Inflammatory macrophage treated with lipopolysaccharide for 4 hours (primary cell): ENCODE measurements around the gene TNPO2.

Source experiments
- DNase-seq: peaks from one replicate; pipeline ENCODE4 v3.0.0-alpha.2; 2020

TNPO2 gene

DNA sequence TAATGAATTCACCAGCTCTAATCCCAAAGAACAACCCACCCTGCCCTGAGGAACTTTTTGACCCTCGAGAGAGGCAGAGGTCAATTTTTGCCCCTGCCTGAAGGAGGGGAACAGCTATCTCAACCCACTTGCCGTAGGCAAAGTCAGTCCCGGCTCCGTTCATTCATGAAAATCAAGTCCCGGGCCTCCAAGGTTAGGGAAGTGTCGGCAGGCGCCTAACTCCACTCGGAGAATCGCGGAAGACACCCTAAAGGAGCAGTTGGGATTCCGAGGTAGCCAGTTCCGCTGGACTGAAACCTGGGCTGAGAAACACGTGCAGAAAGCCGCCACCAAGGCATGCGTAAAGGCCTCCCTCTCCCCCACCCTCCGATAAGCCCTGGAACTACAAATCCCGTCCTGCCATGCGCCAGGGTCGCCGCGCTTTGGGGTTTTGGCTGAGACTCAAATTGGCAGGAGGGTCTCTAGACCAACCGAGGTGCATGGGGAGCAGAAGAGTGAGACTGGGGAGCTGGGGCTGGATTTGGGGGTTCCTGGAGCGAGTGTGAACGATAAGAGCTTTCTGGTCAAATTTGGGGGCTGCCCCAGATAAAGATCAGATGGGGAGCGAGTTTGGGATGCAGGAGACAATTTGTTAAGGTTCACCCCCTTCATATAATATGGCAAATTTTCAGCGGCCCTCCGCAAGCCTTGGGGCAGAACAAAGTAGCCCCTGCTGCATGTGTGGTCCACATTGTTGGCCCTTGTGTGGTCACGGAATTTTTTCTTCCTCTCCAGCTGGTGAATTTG is at the start of gene TNPO2:
Gene TNPO2 (minus strand): TSS at position 292 of the 786 bp plus-strand sequence. CDS start 2,955 bp downstream, outside the sequence.
- DNase-seq = peak; percentile 31

DNA sequence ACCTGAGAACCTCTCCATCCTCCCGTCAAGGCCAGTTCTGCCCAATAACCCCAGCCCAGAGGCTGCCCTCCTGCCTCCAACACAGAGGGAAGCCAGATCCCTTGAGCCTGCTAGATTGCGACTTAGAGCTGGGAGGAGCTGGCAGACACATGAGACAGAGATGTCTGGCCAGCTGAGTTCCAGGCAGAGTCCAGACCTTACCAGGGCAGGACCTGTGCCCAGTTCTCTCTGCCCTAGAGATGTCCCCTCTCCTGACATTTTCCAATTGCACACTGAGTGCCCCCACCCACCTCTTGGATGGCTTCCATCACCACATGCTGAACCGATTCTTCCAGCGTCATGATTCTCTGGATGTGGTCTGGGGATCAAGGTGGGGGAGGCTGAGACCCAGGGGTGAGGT is 48.6 kb upstream of the TNPO2 start:
- DNase-seq = no peak

DNA sequence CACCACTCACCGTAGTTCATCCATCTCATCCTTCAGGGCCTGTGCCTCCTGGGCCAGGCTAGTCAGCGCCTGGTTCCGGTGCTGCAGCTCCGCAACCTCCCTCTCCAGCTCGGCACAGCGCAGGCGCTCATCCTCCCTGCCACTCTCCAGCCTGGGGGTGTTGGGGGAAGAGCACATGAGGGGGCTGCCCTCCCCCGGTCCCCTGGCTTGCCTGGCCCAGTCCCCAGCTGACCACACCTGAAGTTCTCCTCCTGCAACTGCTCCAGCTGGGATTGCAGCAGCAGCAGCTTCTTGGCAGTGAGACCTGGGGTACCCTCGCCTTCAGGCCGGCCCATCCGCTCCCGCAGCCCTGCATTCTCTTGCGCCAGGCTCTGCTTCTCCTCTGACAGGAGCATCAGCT is 47.2 kb upstream of the TNPO2 start:
- DNase-seq = no peak

DNA sequence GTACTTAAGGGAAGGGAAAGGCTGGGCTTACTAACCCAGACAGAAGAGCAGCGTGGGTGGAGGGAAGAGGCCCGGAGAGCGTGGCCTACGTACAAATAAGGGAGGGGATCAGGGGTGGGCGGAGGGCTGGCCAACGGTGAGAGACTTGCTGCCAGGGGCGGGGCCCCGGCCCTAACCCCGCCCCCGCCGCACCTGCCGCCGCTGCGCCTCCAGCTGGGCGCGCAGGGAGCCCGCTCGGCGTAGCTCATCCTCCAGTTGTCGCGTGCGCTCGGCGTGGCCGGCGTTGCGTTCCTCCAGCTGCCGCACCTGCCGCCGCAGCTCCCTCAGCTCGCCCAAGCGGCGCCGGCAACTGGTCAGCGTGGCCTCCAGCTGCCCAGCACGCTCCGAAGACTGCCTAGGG is 46.0 kb upstream of the TNPO2 start:
- DNase-seq = no peak

DNA sequence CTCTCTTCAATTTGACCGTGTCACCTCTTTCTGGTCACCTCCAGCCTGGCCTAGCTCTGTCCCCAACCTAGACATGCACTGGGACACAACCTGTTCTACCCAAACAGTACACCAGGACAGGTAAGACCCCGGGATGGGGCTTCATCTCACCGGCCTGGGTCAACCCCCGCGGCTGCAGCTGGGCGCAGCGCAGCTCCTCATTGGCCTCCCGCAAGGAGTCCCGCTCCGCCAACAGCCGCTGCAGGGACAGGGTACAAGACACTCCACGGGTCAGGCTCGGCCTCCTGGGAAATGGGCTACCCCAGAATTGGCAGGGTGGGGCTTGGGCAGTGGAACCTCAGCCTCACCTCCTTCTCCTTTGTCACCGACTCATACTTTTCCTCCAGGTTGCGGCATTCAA is 43.9 kb upstream of the TNPO2 start:
- no peak for DNase-seq

DNA sequence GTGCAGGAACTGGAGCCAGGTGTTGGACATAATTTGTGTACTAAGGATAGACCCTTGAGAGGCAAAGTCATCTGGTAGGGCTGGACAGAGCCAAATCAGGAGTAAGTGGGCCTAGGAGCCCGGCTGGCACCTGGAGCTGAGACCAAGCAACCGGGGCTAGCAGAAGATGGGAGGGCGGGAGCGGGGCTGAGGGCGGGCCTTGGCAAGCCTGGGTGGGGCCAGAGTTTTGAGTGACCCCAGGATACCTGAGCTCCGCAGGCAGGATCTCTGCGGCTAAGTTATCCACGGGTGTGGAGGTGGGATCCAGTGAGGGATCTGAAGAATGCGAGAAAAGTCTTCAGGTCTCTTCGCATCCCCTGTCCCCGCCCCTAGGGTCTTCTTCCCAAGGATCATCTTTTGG is 43.4 kb upstream of the TNPO2 start:
- no peak for DNase-seq

DNA sequence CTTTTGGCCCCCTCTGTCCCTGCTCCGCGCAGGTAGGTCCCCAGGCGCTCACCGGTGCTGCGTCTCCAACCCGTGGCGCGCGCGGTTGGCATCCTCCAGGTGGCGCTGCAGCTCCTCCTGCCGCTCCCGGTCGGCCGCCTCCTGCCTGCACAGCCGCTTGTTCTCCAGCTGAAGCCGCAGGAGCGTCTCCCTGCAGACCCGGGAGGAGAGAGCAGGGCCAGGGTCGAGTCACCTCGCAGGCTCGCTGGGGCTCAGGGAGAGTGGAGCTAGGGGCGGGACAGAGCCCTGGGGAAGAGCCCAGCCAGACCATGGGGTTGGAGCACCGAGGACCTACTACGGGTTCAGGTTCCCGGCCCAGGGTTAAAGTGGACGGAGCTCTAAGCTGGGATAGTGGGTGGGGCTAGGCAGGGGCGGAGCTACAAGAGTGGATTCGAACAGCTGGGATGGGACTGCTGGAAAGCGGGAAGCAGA is 42.4 kb upstream of the TNPO2 start:
- peak; percentile 83 for DNase-seq

DNA sequence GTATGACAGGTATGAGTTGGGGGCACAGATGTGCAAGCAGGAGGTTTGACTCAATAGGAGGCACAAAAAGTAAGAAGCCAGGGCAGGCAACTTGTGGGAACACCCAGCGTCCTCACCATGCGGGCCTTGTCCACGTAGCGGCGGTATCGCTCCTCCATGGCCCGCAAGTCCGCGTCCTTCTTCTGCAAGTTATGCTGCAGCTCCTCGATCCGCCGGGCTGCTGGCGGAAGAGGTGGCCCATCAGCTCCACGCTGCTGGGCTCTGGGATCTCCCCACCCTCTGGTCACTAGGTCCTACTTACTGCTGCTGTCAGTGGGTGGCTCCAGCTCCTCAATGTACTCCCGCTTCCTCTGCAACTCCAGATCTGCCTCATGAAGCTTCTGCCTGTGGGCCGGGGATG is 41.0 kb upstream of the TNPO2 start:
- no peak for DNase-seq

DNA sequence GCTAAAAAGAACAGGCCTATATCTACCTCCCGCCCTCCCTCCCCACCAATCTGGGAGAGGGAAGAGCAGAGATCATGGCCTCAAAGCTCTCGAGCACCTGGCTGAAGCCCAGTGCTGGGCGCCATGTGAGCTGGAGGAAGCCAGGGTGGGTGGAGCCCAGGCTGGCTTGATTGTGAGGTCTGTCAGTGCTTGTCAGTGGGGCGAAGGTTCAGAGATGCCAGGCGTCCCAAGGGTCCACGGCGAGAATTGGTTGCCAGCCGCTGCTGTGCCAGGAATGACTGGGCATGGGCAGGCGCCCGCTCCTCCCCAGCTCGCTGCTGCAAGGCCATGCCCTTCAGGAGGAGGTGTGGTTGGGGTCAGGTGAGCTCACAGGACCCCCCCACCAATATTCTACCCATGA is 39.4 kb upstream of the TNPO2 start:
- DNase-seq = no peak

DNA sequence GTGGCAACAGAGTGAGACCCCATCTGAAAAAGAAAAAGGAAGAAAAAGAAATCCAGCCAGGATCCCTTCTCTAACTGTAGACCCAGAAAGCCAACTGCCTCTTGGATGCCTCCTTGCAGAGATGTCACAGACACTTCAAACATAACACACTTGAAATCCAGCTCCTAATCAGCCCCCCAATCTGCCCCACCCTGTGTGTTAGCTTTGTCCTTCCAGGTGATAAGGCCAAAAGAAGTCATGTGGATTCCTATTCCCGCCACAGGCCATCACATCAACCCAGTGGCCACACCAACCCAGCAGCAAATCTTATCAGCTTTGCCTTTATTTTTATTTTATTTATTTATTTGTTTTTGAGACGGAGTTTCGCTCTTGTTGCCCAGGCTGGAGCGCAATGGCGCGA is 36.0 kb upstream of the TNPO2 start:
- no peak for DNase-seq

DNA sequence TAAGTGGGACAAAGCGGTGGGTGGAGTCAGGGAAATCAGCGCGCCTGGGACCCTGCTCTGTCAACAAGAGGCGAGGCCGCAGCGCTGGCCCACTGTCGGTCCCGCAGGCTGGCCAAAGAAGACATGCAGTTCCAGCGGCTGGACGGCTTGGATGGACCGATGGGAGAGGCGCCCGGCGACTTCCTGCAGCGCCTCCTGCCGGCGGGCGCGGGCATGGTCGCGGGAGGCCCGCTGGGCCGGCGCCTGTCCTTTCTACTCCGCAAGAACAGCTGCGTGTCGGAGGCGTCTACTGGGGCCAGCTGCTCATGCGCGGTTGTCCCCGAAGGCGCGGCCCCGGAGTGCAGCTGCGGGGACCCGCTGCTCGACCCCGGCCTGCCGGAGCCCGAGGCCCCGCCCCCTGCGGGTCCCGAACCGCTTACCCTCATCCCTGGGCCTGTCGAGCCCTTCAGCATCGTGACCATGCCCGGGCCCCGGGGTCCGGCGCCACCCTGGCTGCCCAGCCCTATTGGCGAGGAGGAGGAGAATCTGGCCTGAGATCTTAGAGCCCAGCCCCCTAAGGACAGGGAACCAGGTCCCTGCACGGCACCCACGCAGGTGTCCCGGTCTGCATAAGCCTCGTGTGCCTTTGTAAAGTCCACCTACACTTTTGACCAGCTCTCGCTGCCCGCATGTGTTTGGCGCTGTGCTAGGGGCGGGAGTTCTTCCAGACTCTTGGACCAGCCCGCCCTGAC is 34.0 kb upstream of the TNPO2 start:
- peak; percentile 75 for DNase-seq

DNA sequence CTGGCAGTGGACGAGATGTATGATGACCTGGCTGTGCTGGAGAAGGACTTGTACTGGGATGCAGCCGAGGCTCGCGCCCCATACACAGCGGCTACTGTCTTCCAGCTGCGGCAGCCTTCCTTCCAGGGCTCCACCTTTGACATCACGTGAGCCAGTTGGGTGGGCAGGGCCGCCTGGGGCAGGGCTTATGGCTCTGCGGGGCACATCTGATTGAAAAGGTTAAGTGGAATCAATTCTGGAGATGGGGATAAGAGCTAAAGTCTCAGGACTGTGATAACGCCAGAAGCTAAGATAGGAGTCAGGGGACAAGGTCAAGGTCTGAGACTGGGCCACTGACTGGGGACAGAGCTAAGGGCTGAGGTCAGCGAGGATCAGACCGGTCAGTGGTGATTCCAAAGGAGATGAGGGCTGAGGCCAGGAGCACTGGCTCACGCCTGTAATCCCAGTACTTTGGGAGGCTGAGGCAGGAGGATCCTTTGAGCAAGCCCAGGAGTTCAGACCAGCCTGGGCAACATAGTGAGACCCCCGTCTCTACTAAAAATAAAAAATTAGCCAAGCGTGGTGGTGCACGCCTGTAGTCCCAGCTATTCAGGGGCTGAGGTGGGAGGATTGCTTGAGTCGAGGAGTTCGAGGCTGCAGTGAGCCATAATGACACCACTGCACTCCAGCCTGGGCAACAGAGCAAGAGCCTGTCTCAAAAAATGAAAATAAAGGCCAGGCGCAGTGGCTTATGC is 32.6 kb upstream of the TNPO2 start:
- no peak for DNase-seq

DNA sequence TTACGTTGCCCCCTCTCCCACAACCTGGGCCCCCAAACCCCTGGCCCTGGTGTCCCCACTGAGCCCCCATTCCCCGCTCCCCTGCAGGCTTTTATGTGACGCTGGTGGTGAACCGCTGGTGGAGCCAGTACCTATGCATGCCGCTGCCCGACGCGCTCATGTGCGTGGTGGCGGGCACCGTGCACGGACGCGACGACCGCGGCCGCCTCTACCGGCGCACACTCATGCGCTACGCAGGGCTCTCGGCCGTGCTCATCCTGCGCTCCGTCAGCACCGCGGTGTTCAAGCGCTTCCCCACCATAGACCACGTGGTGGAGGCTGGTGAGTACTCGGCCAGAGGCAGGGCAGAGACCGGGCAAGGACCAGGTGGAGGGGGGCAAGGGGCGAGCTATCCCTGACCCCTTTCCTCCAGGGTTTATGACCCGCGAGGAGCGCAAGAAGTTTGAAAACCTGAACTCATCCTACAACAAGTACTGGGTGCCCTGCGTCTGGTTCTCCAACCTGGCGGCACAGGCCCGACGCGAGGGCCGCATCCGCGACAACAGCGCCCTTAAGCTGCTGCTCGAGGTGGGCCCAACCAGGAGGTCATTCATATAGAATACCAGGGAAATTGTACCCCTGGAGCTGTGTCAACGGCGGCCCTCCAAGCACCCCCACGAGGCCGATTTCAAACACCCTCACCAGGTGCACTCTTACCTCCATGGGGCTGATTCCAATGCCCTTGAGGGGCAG is 30.9 kb upstream of the TNPO2 start:
- DNase-seq = no peak

DNA sequence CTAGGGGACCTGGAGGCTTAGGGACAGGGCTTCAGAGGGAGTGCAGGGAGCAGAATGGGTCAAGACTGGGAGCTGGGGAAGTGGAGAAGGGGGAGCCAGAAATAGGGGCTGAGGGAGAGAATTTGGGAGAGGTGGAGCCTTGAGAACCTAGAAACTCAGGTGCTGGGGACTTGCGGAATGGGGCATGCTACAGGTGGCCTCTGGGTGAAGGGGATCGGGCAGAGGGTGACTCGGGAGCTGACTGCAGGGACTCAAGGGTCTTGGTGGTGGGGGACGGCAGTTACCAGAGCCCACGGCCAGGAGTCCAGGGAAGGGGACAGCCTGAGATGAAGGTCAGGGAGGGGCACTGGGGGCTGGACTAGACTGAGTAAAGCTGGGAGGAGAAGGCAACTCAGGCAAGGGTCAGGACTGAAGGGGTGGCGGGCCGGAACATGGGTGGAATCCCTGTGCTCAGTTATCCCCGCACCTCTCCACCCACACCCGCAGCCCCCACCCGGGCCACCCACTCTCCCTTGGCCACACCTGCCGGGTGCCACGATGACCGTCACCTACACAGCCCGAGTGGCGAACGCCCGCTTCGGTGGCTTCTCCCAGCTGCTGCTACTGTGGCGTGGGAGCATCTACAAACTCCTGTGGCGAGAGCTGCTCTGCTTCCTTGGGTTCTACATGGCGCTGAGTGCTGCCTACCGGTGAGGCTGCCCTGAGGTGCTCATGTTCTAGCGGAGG is 28.5 kb upstream of the TNPO2 start:
- DNase-seq = no peak

DNA sequence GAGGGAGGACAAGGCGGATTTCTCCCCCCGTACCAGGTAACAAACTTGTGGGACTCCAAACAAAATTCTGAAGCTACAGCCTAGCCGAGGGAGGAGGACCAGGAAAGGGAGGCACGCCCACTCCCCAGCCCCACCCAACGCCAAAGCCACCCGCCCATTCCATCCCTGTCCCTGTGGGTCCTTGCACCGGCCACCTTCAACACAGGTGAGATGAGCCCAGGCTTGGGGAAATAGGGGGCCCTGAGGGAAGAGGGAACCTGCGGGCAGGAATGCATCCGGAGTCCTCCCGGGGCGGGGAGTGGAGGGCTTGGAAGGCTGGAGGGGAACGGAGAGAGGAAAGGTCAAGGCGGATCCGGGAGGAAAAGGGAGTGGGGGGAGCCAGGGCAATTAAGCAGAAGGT is 27.9 kb upstream of the TNPO2 start, which contains the start of gene BEST2:
Gene BEST2 (plus strand): TSS at position 157 of the 400 bp plus-strand sequence. CDS start 802 bp downstream, outside the sequence.
- DNase-seq = no peak

DNA sequence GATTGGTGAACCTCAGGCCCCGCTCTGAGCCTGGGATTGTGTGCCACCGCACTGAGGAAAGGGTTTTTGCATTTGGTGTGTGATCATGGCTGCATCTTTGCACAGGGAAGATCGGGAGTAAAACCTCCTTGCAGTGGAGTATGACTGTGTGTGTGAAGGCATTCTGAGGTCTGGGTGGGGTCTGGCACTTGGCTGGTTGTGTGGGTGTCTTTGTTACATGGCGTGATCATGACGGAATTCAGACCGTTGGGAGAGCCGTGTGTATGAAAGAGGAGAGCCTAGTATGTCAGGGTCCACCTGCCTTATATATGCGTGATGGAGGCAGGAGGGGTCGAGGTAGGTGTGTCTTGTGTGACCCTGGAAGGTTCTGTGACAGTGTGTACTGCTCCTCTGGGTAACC is 27.1 kb upstream of the TNPO2 start:
- DNase-seq = no peak

DNA sequence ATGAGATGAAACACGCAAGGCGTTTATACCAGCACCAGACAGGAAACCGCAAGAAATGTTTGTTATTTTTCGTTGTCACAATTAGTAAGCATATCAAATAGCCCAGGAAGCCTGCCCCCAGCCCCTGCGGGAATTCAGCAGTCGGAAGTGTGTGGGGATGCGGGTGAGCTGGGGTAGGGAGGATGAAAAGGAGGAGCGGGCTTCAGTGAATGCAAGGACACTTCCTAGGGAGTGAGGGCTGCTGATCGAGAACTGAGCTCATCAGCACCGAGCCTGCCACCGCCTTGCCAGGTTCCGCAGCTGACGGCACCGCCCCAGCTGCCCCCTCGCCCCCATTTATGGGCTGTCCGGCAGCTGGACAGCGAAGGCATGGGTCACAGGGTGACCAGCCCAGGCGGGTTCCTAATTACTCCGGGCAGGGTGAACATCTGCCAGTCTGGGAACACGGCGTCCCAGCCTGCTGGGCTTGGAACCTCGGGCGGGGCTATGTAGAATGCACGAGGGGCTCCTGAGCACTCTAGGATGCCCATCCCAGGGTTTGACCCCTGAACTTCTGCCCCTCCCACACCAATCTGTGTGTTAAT is 26.3 kb upstream of the TNPO2 start:
- DNase-seq = no peak

DNA sequence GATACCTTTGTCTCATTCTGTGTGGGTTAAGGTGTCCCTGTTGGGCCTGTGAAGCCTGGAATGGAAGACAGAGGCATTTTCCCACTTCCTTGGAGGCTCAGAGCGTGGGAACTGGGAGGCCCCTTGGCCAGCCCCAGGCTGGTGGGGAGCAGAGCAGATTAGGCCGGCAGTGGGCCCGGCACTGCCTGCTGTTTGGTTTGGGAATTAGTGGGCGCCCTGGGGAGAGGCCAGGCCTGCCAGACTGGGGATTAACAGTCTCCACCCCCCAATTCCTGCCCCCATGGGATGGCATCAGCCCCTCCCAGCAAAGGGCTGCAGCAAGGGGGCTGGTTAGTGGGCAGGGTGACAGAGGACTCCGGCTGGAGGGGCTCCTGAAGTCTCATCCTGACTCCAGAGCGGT is 24.8 kb upstream of the TNPO2 start:
- DNase-seq = no peak

DNA sequence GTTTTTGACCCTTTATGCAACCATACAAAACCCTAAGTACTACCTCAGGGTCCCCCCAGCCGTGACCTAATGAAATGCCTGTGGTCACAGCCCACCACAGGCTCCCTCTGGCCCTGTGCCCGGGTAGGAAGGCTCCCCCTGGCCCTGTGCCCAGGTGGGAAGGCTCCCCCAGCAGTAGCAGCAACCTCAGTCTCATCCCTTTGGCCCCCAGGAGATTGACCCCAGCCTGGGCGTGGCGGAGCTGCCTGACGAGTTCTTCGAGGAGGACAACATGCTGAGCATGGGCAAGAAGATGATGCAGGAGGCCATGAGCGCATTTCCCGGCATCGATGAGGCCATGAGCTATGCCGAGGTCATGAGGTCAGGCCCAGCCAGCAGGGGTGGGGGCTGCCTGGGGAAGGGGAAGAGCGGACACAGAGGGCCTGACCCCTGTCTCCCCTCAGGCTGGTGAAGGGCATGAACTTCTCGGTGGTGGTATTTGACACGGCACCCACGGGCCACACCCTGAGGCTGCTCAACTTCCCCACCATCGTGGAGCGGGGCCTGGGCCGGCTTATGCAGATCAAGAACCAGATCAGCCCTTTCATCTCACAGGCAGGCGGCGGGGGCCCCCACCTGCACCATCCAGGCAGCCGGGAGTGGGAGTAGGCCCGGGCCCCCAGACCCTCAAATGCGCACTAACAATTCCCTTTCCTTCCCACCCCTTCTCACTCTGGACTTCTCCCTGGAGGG is 21.6 kb upstream of the TNPO2 start:
- DNase-seq = no peak

DNA sequence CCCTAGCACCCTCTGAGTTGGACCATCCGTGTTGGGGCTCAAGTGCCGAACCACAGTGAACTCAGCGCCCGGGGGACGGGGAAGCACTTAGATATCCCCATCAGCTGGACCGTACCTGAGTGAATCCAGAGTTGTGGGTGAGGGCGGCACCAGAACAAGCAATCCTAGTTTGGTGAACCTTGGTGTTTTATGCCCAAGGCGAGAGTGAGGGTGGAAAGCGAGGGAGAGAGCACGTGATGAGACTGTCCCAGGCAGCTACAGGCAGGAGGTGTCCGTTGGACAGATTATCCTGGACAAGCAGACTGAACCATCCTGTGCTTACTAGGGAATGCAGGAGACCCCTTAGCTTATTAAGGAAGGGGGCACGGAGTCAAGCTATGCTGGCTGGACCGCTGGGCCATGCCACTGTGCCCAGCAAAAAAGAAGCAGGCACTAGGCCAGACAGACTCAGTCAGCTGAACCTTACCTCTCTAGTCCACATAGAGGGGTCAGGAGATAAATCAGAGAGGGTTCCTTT is 14.2 kb upstream of the TNPO2 start:
- no peak for DNase-seq
